K562 (cell line): ENCODE data around the gene AKT1. TPM values are rescaled to one million over a fixed set of nuclear protein-coding genes. Genes with fewer than 3 reads are reported as not detected.

Source experiments
- DNMT1 ChIP-seq: fragments of 450-650 bp; IDR thresholded peaks from 2 replicates; pipeline ENCODE4 v1.6.1; 2016; ENCODE audit warnings: antibody characterized with exemption, mild to moderate bottlenecking
- DPF2 ChIP-seq: fragments of 450-650 bp; IDR thresholded peaks from 2 replicates; pipeline ENCODE4 v1.6.1; 2016
- MTF1 ChIP-seq: fragments of 250-450 bp; sonication (Bioruptor Pico); IDR thresholded peaks from 2 replicates; pipeline ENCODE4 v1.9.0; 2021; ENCODE audit warnings: moderate library complexity, mild to moderate bottlenecking, inconsistent platforms, borderline replicate concordance
- NCOA4 ChIP-seq: fragments of 450-650 bp; IDR thresholded peaks from 2 replicates; pipeline ENCODE4 v1.6.1; 2018; ENCODE audit warnings: mild to moderate bottlenecking; ENCODE audit not compliant: partially characterized antibody
- POLR2AphosphoS5 ChIP-seq: IDR thresholded peaks from 2 replicates; pipeline ENCODE4 v1.6.1; 2011; ENCODE audit warnings: mild to moderate bottlenecking, low read depth, low read length, moderate library complexity; ENCODE audit not compliant: control insufficient read depth, insufficient read depth
- POLR2G ChIP-seq: fragments of 200-400 bp; formaldehyde crosslinking; IDR thresholded peaks from 2 replicates; pipeline ENCODE4 v1.6.1; 2017; ENCODE audit warnings: low read depth, mild to moderate bottlenecking, antibody characterized with exemption, low read length, moderate library complexity
- PRDM10 ChIP-seq: fragments of 450-650 bp; IDR thresholded peaks from 2 replicates; pipeline ENCODE4 v1.6.1; 2018; ENCODE audit not compliant: partially characterized antibody
- RAD51 ChIP-seq: fragments of 450-650 bp; IDR thresholded peaks from 2 replicates; pipeline ENCODE4 v1.7.1; 2016; ENCODE audit warnings: low read depth, mild to moderate bottlenecking, borderline replicate concordance
- REST ChIP-seq, 2 experiments: fragments of 450-650 bp; formaldehyde crosslinking in 1 of 2; IDR thresholded peaks; 2 replicates each; pipeline versions ENCODE4 v1.4.0 to v1.6.1; 2014 to 2020; ENCODE audit warnings: mild to moderate bottlenecking in 2 of 2, borderline replicate concordance in 1 of 2, low read depth in 1 of 2
- UBTF ChIP-seq, 2 experiments: IDR thresholded peaks; 2 replicates each; pipeline ENCODE4 v1.6.1; 2012; ENCODE audit warnings: improper control_type of control experiment in 2 of 2, low read depth in 2 of 2, low read length in 2 of 2, borderline replicate concordance in 1 of 2
- ZNF583 ChIP-seq: fragments of 250-450 bp; sonication (Bioruptor Pico); IDR thresholded peaks from 2 replicates; pipeline ENCODE4 v1.4.0; 2020
- ZNF696 ChIP-seq: fragments of 250-450 bp; sonication (Bioruptor Pico); conservative IDR thresholded peaks from 2 replicates; pipeline ENCODE4 v1.4.0; 2020; ENCODE audit warnings: mild to moderate bottlenecking, moderate library complexity
- polyA plus RNA-seq, 8 experiments: library from polyadenylated mRNA; depleted of rRNA in 4 of 8; stranded (reverse) in 5 of 8; unstranded in 3 of 8; fragments of >200 nt; fragmentation: Nextera tagmentation in 2 of 8; fragmentation: Illumina TruSeq in 1 of 8; extraction: Ambion mirVana in 2 of 8; extraction: Trizol in 1 of 8; gene quantifications; 2 replicates each; pipeline versions ENCODE4 v1.2.1 to v1.2.3, GENCODE V29; 2011 to 2014; ENCODE audit warnings: inconsistent platforms in 1 of 8, missing spikeins in 1 of 8
- total RNA-seq, 7 experiments: library from RNA; depleted of rRNA in 6 of 7; stranded (reverse); fragments of >200 nt in 6 of 7; fragmentation: Illumina TruSeq in 2 of 7; extraction: Trizol in 2 of 7; gene quantifications; 2 replicates each; pipeline versions ENCODE4 v1.2.1 to v1.2.3, GENCODE V29; 2011 to 2021; ENCODE audit warnings: low replicate concordance in 1 of 7

The AKT1 gene
- total and polyA plus RNA-seq, 9 of the 15 experiments (the other 6 are each of a cell fraction or from before 2014, with no cell fraction given): 0.49 to 132 (median 75.1) TPM

- TF ChIP-seq UBTF (IDR thresholded peaks at IDR 0.05; ENCODE audit: borderline replicate concordance in 1 of 2, low read depth in 2 of 2, low read length in 2 of 2) (no peak), NCOA4 (no peak), PRDM10 (peak; percentile 26), REST (IDR thresholded peaks at IDR 0.05; ENCODE audit: borderline replicate concordance) (peak; percentile 59; the same call in 1 of the 2 replicates), REST (CRISPR knock-in tag; IDR thresholded peaks at IDR 0.05; ENCODE audit: low read depth) (no peak), DNMT1 (no peak), MTF1 (CRISPR knock-in tag) (no peak), POLR2AphosphoS5 (peak; percentile 27; the same call in 1 of the 2 replicates), DPF2 (no peak), ZNF583 (CRISPR knock-in tag) (no peak), ZNF696 (CRISPR knock-in tag) (no peak), RAD51 (peak; percentile 64; the same call in 1 of the 2 replicates), POLR2G (peak; percentile 54)
Measured at GRCh38 chr14:104768437-104769323, 26.9 kb downstream of the AKT1 start (continued).
